Keratinocyte (primary cell): ENCODE measurements around the gene PHAF1. TPM values are rescaled to one million over a fixed set of nuclear protein-coding genes. Genes with fewer than 3 reads are reported as not detected.

ENCODE experiments used
- DNase-seq: peaks from one replicate; pipeline ENCODE4 v3.0.0-alpha.2; 2011; ENCODE audit warnings: low read depth, missing footprints, low spot score
- FAIRE-seq: peaks from 2 replicates; lab custom pipeline; 2011; peaks lifted over from hg19 to GRCh38; lab: Jason Lieb, UNC
- H2AFZ ChIP-seq: 2 replicates; pipeline ENCODE4 v1.6.0; 2012; ENCODE audit warnings: low read length, control low read depth, inconsistent platforms; ENCODE audit not compliant: control insufficient read depth
- H3K27ac ChIP-seq: 2 replicates; pipeline ENCODE4 v1.5.1; 2011; ENCODE audit warnings: low read length; ENCODE audit not compliant: control insufficient read depth, insufficient read depth
- H3K27me3 ChIP-seq: 3 replicates; pipeline ENCODE4 v1.6.0; 2011; ENCODE audit warnings: low read length; ENCODE audit not compliant: control insufficient read depth, insufficient read depth; ENCODE audit errors: extremely low read depth
- H3K36me3 ChIP-seq, 2 experiments: 2 replicates in 1 of 2; 3 replicates in 1 of 2; pipeline ENCODE4 v1.5.1; 2011; ENCODE audit warnings: low read length in 2 of 2, mild to moderate bottlenecking in 1 of 2; ENCODE audit not compliant: control insufficient read depth in 2 of 2, insufficient read depth in 2 of 2; ENCODE audit errors: extremely low read depth in 1 of 2
- H3K4me1 ChIP-seq: 3 replicates; pipeline ENCODE4 v1.5.1; 2011; ENCODE audit warnings: low read length; ENCODE audit not compliant: control insufficient read depth, insufficient read depth; ENCODE audit errors: extremely low read depth
- H3K4me2 ChIP-seq: 3 replicates; pipeline ENCODE4 v1.6.0; 2011; ENCODE audit warnings: low read depth, low read length; ENCODE audit not compliant: control insufficient read depth, insufficient read depth; ENCODE audit errors: extremely low read depth
- H3K4me3 ChIP-seq, 3 experiments: fragments of 200-600 bp in 1 of 3; sonication (generic) in 1 of 3; 2 replicates in 2 of 3; 3 replicates in 1 of 3; pipeline ENCODE4 v1.5.1; 2011 to 2016; ENCODE audit warnings: low read length in 3 of 3, mild to moderate bottlenecking in 3 of 3, control low read depth in 2 of 3, inconsistent platforms in 1 of 3, low read depth in 1 of 3, mixed read lengths in 1 of 3, mixed run types in 1 of 3, moderate library complexity in 1 of 3; ENCODE audit not compliant: control insufficient read depth in 2 of 3, insufficient read depth in 2 of 3; ENCODE audit errors: extremely low read depth in 1 of 3
- H3K79me2 ChIP-seq: 2 replicates; pipeline ENCODE4 v1.6.0; 2012; ENCODE audit warnings: low read length; ENCODE audit not compliant: control insufficient read depth, insufficient read depth
- H3K9ac ChIP-seq: 3 replicates; pipeline ENCODE4 v1.6.0; 2011; ENCODE audit warnings: low read length; ENCODE audit not compliant: control insufficient read depth, insufficient read depth; ENCODE audit errors: extremely low read depth
- H3K9me1 ChIP-seq: 3 replicates; pipeline ENCODE4 v1.6.0; 2011; ENCODE audit warnings: low read length; ENCODE audit not compliant: control insufficient read depth, insufficient read depth; ENCODE audit errors: extremely low read depth
- H3K9me3 ChIP-seq: 2 replicates; pipeline ENCODE4 v1.5.1; 2012; ENCODE audit warnings: low read depth, low read length; ENCODE audit not compliant: control insufficient read depth
- H4K20me1 ChIP-seq: 3 replicates; pipeline ENCODE4 v1.6.0; 2011; ENCODE audit warnings: low read length; ENCODE audit not compliant: control insufficient read depth, insufficient read depth; ENCODE audit errors: extremely low read depth
- CTCF ChIP-seq, 3 experiments: IDR thresholded peaks in 1 of 3; conservative IDR thresholded peaks in 1 of 3; optimal IDR thresholded peaks in 1 of 3; 2 replicates in 2 of 3; 3 replicates in 1 of 3; pipeline versions ENCODE3 to v1.5.1; 2011; ENCODE audit warnings: low read length in 3 of 3, mild to moderate bottlenecking in 3 of 3, moderate library complexity in 2 of 3, control low read depth in 1 of 3, inconsistent platforms in 1 of 3; ENCODE audit not compliant: insufficient read depth in 2 of 3; ENCODE audit errors: extremely low read depth in 1 of 3
- EZH2 ChIP-seq: IDR thresholded peaks from one replicate; pipeline ENCODE4 v1.6.1; 2012; ENCODE audit warnings: inconsistent platforms, mild to moderate bottlenecking, low read length, moderate library complexity
- dilution Hi-C: fragments of 300-500 bp; cut with MboI; formaldehyde crosslinking; loops from one replicate; pipeline ENCODE4 v1.7.0; 2020; ENCODE audit warnings: low sequenced_read_pairs; ENCODE audit not compliant: extremely low pct_ligation_motif_present
- polyA plus RNA-seq, 5 experiments: library from polyadenylated mRNA; depleted of rRNA in 3 of 5; stranded (reverse) in 3 of 5; stranded (forward) in 1 of 5; unstranded in 1 of 5; fragments of >200 nt; gene quantifications; 1 replicate in 1 of 5; 2 replicates in 3 of 5; 3 replicates in 1 of 5; pipeline versions ENCODE4 v1.2.1 to v1.2.3, GENCODE V29; 2011 to 2012; ENCODE audit warnings: missing spikeins in 2 of 5, low read depth in 1 of 5, low replicate concordance in 1 of 5

PHAF1 gene
- polyA plus RNA-seq, 1 donor (not counting 4 experiments of a cell fraction or from before 2014, with no cell fraction given): 26.7 TPM

GRCh38 chr16:67194260-67194659, 84.5 kb downstream of the PHAF1 start:
- dilution Hi-C loops: no loop called here
- Histone ChIP-seq H2AFZ (no peak overlapping the region), H3K4me3 (no peak overlapping the region), H3K4me2 (no peak overlapping the region), H3K4me1 (peaks cover 30% of the 10 kb centered on the region), H3K9me1 (peaks cover 2% of the 10 kb centered on the region), H3K27me3 (no peaks in the 10 kb centered on the region), H3K27ac (no peak overlapping the region), H3K79me2 (peaks cover 44% of the 10 kb centered on the region), H3K9ac (no peak overlapping the region), H3K36me3 (peaks cover 27 to 48% of the 10 kb centered on the region in 2 experiments), H4K20me1 (peaks cover 4% of the 10 kb centered on the region), H3K9me3 (no peaks in the 10 kb centered on the region)
- no peak for FAIRE-seq
- no peak for DNase-seq
- TF ChIP-seq CTCF (optimal IDR thresholded peaks at IDR 0.05 in 1 of 3, IDR thresholded peaks at IDR 0.05 in 1 of 3, conservative IDR thresholded peaks at IDR 0.05 in 1 of 3; ENCODE audit: extremely low read depth in 1 of 3, insufficient read depth in 2 of 3, low read length in 3 of 3) (no peak), EZH2 (no peak)

- Histone ChIP-seq H2AFZ (no peak overlapping the region), H3K36me3 (peaks cover 29 to 48% of the 10 kb centered on the region in 2 experiments), H3K9me3 (no peaks in the 10 kb centered on the region), H3K9ac (no peak overlapping the region), H3K27ac (no peak overlapping the region), H3K4me1 (peaks cover 34% of the 10 kb centered on the region), H4K20me1 (peaks cover 4% of the 10 kb centered on the region), H3K9me1 (peaks cover 3% of the 10 kb centered on the region), H3K4me2 (no peak overlapping the region), H3K4me3 (no peak overlapping the region), H3K27me3 (no peaks in the 10 kb centered on the region), H3K79me2 (peaks cover 52% of the 10 kb centered on the region)
- TF ChIP-seq EZH2: no peak
- no peak for TF ChIP-seq CTCF (optimal IDR thresholded peaks at IDR 0.05 in 1 of 3, IDR thresholded peaks at IDR 0.05 in 1 of 3, conservative IDR thresholded peaks at IDR 0.05 in 1 of 3; ENCODE audit: extremely low read depth in 1 of 3, insufficient read depth in 2 of 3, low read length in 3 of 3)
- FAIRE-seq (no peak), DNase-seq (no peak)
- dilution Hi-C loops: no loop called here
Observed at GRCh38 chr16:67195676-67196075, 85.9 kb downstream of the PHAF1 start.
